ENCODE results near the gene OR1B1.
"Not testable (repeated sequence)": the region's sequence is repeated elsewhere in the genome, so short reads cannot be mapped to it uniquely, and the experiment has no call there.

Gene OR1B1

GRCh38 chr9:122614362-122614761 is 43.1 kb downstream of the OR1B1 start, which contains the start of gene OR1Q1:
OR1Q1 (plus strand) TSS chr9:122614738; CDS start chr9:122614738, 0 bp downstream.
- no peak within 1 kb of the TSS for H3K27ac ChIP-seq (ENCODE audit: low read length)
- no peak for DNase-seq
- no peaks in the 10 kb centered on the region for H3K36me3 ChIP-seq (ENCODE audit: insufficient read depth, low read length)
- H3K27me3 ChIP-seq (ENCODE audit: insufficient read depth, low read length, poor library complexity), result no peaks in the 10 kb centered on the region
- no peaks in the 10 kb centered on the region for H3K9me3 ChIP-seq (ENCODE audit: insufficient read depth, low read length, severe bottlenecking)
- no peak within 1 kb of the TSS for H2AFZ ChIP-seq (ENCODE audit: low read depth, low read length)
- H3K4me2 ChIP-seq (ENCODE audit: insufficient read depth, low read length), result no peak within 1 kb of the TSS
- no peaks in the 10 kb centered on the region for H3K79me2 ChIP-seq (ENCODE audit: insufficient read depth, low read length)
- no peaks in the 10 kb centered on the region for H4K20me1 ChIP-seq (ENCODE audit: insufficient read depth, low read length)
- H3K9ac ChIP-seq (ENCODE audit: low read depth, low read length), result no peak within 1 kb of the TSS
- ATAC-seq (ENCODE audit: insufficient read depth, low read depth), result no peak
- H3K4me1 ChIP-seq (ENCODE audit: insufficient read depth, low read length), result no peaks in the 10 kb centered on the region
- no peak within 1 kb of the TSS for H3K4me3 ChIP-seq (ENCODE audit: low read depth in 1 of 2, low read length in 2 of 2)
- no peak for TF ChIP-seq CTCF (IDR thresholded peaks at IDR 0.05; ENCODE audit: borderline replicate concordance, extremely low read depth, low read length, poor library complexity, severe bottlenecking)
- TF ChIP-seq EZH2 (IDR thresholded peaks at IDR 0.05; ENCODE audit: borderline replicate concordance, low read depth, low read length, severe bottlenecking), result no peak

GRCh38 chr9:122609804-122610203 is 47.6 kb downstream of the OR1B1 start:
- Histone ChIP-seq H3K9me3 (ENCODE audit: insufficient read depth, low read length, severe bottlenecking) (no peaks in the 10 kb centered on the region), H3K4me2 (ENCODE audit: insufficient read depth, low read length) (no peak overlapping the region)

GRCh38 chr9:122606587-122606986 is 50.8 kb downstream of the OR1B1 start:
- Histone ChIP-seq H3K36me3 (ENCODE audit: insufficient read depth, low read length) (no peaks in the 10 kb centered on the region), H3K4me3 (ENCODE audit: low read depth in 1 of 2, low read length in 2 of 2) (no peak overlapping the region), H3K4me1 (ENCODE audit: insufficient read depth, low read length) (no peaks in the 10 kb centered on the region), H3K79me2 (ENCODE audit: insufficient read depth, low read length) (no peaks in the 10 kb centered on the region), H4K20me1 (ENCODE audit: insufficient read depth, low read length) (no peaks in the 10 kb centered on the region), H2AFZ (ENCODE audit: low read depth, low read length) (no peak overlapping the region), H3K9ac (ENCODE audit: low read depth, low read length) (no peak overlapping the region), H3K27ac (ENCODE audit: low read length) (no peak overlapping the region), H3K27me3 (ENCODE audit: insufficient read depth, low read length, poor library complexity) (peaks cover 5% of the 10 kb centered on the region), H3K4me2 (ENCODE audit: insufficient read depth, low read length) (no peak overlapping the region), H3K9me3 (ENCODE audit: insufficient read depth, low read length, severe bottlenecking) (no peaks in the 10 kb centered on the region)
- TF ChIP-seq EZH2 (IDR thresholded peaks at IDR 0.05; ENCODE audit: borderline replicate concordance, low read depth, low read length, severe bottlenecking) (no peak), CTCF (IDR thresholded peaks at IDR 0.05; ENCODE audit: borderline replicate concordance, extremely low read depth, low read length, poor library complexity, severe bottlenecking) (no peak)
- DNase-seq (no peak), ATAC-seq (ENCODE audit: insufficient read depth, low read depth) (no peak)

More at GRCh38 chr9:122609804-122610203, 47.6 kb downstream of the OR1B1 start:
- Histone ChIP-seq H3K27me3 (ENCODE audit: insufficient read depth, low read length, poor library complexity) (peaks cover 5% of the 10 kb centered on the region), H4K20me1 (ENCODE audit: insufficient read depth, low read length) (no peaks in the 10 kb centered on the region), H2AFZ (ENCODE audit: low read depth, low read length) (no peak overlapping the region), H3K4me3 (ENCODE audit: low read depth in 1 of 2, low read length in 2 of 2) (no peak overlapping the region), H3K9ac (ENCODE audit: low read depth, low read length) (no peak overlapping the region), H3K36me3 (ENCODE audit: insufficient read depth, low read length) (no peaks in the 10 kb centered on the region), H3K27ac (ENCODE audit: low read length) (no peak overlapping the region), H3K79me2 (ENCODE audit: insufficient read depth, low read length) (no peaks in the 10 kb centered on the region), H3K4me1 (ENCODE audit: insufficient read depth, low read length) (no peaks in the 10 kb centered on the region)
- no peak for TF ChIP-seq EZH2 (IDR thresholded peaks at IDR 0.05; ENCODE audit: borderline replicate concordance, low read depth, low read length, severe bottlenecking)
- no peak for TF ChIP-seq CTCF (IDR thresholded peaks at IDR 0.05; ENCODE audit: borderline replicate concordance, extremely low read depth, low read length, poor library complexity, severe bottlenecking)
- DNase-seq (no peak), ATAC-seq (ENCODE audit: insufficient read depth, low read depth) (no peak)

- Histone ChIP-seq H3K9ac (ENCODE audit: low read depth, low read length) (no peak overlapping the region), H3K9me3 (ENCODE audit: insufficient read depth, low read length, severe bottlenecking) (no peaks in the 10 kb centered on the region), H4K20me1 (ENCODE audit: insufficient read depth, low read length) (no peaks in the 10 kb centered on the region), H3K27me3 (ENCODE audit: insufficient read depth, low read length, poor library complexity) (peaks cover 5% of the 10 kb centered on the region), H3K4me3 (ENCODE audit: low read depth in 1 of 2, low read length in 2 of 2) (no peak overlapping the region), H3K79me2 (ENCODE audit: insufficient read depth, low read length) (no peaks in the 10 kb centered on the region), H3K4me2 (ENCODE audit: insufficient read depth, low read length) (no peak overlapping the region), H3K36me3 (ENCODE audit: insufficient read depth, low read length) (no peaks in the 10 kb centered on the region), H3K27ac (ENCODE audit: low read length) (no peak overlapping the region), H3K4me1 (ENCODE audit: insufficient read depth, low read length) (no peaks in the 10 kb centered on the region), H2AFZ (ENCODE audit: low read depth, low read length) (no peak overlapping the region)
- DNase-seq, result no peak
- TF ChIP-seq CTCF (IDR thresholded peaks at IDR 0.05; ENCODE audit: borderline replicate concordance, extremely low read depth, low read length, poor library complexity, severe bottlenecking), result no peak
- ATAC-seq (ENCODE audit: insufficient read depth, low read depth), result no peak
These were observed 51.7 kb downstream of the OR1B1 start for GRCh38 chr9:122605691-122606090.

- H2AFZ ChIP-seq (ENCODE audit: low read depth, low read length); H3K4me2 ChIP-seq (ENCODE audit: insufficient read depth, low read length); DNase-seq; H3K27me3 ChIP-seq (ENCODE audit: insufficient read depth, low read length, poor library complexity); ATAC-seq (ENCODE audit: insufficient read depth, low read depth); H3K4me3 ChIP-seq (ENCODE audit: low read depth in 1 of 2, low read length in 2 of 2); H3K4me1 ChIP-seq (ENCODE audit: insufficient read depth, low read length); H4K20me1 ChIP-seq (ENCODE audit: insufficient read depth, low read length); H3K9ac ChIP-seq (ENCODE audit: low read depth, low read length); H3K27ac ChIP-seq (ENCODE audit: low read length); H3K79me2 ChIP-seq (ENCODE audit: insufficient read depth, low read length); H3K9me3 ChIP-seq (ENCODE audit: insufficient read depth, low read length, severe bottlenecking); H3K36me3 ChIP-seq (ENCODE audit: insufficient read depth, low read length): not testable (repeated sequence)
These were observed 74.1 kb downstream of the OR1B1 start, which contains the start of gene OR1L8 for GRCh38 chr9:122583284-122583683. OR1L8 (minus strand) TSS chr9:122583384; CDS start chr9:122568477, 14,907 bp downstream.

Measured in DND-41 (cell line).